BJ (cell line): Measurements from ENCODE around the gene TAF3. TPM values are rescaled to one million over a fixed set of nuclear protein-coding genes. Genes with fewer than 3 reads are reported as not detected.

Source experiments
- CTCF ChIA-PET: fragments of 350-600 bp; formaldehyde crosslinking; extraction: SDS; loops from one replicate; lab custom pipeline; 2021; ENCODE audit warnings: antibody characterized with exemption, inconsistent platforms; lab: Yijun Ruan, JAX
- POLR2A ChIA-PET: fragments of 300-600 bp; sonication (Branson Sonifier 250); formaldehyde crosslinking; extraction: SDS; loops from one replicate; lab custom pipeline; 2021; ENCODE audit warnings: antibody characterized with exemption; lab: Charles Lee
- DNase-seq: peaks from one replicate; pipeline ENCODE4 v3.0.0-alpha.2; 2011; ENCODE audit warnings: low read depth
- H3K27me3 ChIP-seq: 2 replicates; pipeline ENCODE4 v1.6.0; 2011; ENCODE audit warnings: low read length; ENCODE audit not compliant: control insufficient read depth, insufficient read depth
- H3K36me3 ChIP-seq: 2 replicates; pipeline ENCODE4 v1.5.1; 2011; ENCODE audit warnings: low read length; ENCODE audit not compliant: control insufficient read depth, insufficient read depth
- H3K4me3 ChIP-seq: 2 replicates; pipeline ENCODE4 v1.5.1; 2011; ENCODE audit warnings: low read depth, mild to moderate bottlenecking, control low read depth, low read length
- polyA plus RNA-seq: library from polyadenylated mRNA; depleted of rRNA; stranded (reverse); fragments of >200 nt; gene quantifications from 2 replicates; pipeline ENCODE4 v1.2.3, GENCODE V29; 2011
- TF ChIP-seq, protein P1 (sequence below): IDR thresholded peaks from 2 replicates; pipeline ENCODE4 v1.5.1; 2011; ENCODE audit warnings: low read depth, mild to moderate bottlenecking, control low read depth, inconsistent platforms, low read length, moderate library complexity; ENCODE audit not compliant: insufficient read depth

Gene TAF3
- polyA plus RNA-seq, 1 experiment: 1.8 TPM

DNA sequence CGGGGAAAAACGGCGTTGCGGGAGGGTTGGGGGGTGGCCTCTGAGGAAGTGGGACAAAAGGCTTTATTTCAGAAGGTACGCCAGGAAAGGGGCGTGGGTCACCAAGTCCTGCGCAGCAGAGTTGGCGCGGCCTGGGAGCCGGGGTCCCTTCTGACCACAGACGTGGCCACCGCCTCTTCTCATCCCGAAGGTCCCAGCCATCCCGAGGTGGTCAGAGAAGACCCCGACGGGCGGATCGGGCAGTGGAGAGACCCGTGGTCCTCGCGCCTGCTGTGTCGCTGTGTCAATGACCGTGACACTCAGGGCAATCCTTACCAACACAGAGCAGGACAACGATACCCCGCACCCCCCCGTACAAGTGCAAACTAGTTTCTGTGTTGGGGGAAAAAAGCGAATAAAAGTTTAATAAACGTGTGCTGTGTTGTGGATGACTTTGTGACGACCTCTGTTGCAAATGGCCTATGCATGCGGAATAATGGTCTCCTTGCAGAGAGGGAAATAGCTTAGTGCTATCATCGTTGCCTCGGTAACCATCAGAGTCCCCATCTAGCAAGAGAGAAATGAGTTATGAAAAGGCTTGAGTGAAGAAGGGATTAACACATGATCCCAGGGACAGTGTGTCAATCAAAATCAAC lies 216.8 kb downstream of the TAF3 start:
- Histone ChIP-seq H3K36me3 (no peaks in the 10 kb centered on the region), H3K4me3 (no peak overlapping the region), H3K27me3 (peaks cover 72% of the 10 kb centered on the region)
- CTCF ChIA-PET: interaction anchor here (0.8 kb wide), 1 partner anchor 1269 kb away, joined by 3 read pairs; no protein-coding TSS in a partner anchor
- POLR2A ChIA-PET: no interaction called here
- no peak for DNase-seq
- TF ChIP-seq, protein P1, sequence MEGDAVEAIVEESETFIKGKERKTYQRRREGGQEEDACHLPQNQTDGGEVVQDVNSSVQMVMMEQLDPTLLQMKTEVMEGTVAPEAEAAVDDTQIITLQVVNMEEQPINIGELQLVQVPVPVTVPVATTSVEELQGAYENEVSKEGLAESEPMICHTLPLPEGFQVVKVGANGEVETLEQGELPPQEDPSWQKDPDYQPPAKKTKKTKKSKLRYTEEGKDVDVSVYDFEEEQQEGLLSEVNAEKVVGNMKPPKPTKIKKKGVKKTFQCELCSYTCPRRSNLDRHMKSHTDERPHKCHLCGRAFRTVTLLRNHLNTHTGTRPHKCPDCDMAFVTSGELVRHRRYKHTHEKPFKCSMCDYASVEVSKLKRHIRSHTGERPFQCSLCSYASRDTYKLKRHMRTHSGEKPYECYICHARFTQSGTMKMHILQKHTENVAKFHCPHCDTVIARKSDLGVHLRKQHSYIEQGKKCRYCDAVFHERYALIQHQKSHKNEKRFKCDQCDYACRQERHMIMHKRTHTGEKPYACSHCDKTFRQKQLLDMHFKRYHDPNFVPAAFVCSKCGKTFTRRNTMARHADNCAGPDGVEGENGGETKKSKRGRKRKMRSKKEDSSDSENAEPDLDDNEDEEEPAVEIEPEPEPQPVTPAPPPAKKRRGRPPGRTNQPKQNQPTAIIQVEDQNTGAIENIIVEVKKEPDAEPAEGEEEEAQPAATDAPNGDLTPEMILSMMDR: no peak

DNA sequence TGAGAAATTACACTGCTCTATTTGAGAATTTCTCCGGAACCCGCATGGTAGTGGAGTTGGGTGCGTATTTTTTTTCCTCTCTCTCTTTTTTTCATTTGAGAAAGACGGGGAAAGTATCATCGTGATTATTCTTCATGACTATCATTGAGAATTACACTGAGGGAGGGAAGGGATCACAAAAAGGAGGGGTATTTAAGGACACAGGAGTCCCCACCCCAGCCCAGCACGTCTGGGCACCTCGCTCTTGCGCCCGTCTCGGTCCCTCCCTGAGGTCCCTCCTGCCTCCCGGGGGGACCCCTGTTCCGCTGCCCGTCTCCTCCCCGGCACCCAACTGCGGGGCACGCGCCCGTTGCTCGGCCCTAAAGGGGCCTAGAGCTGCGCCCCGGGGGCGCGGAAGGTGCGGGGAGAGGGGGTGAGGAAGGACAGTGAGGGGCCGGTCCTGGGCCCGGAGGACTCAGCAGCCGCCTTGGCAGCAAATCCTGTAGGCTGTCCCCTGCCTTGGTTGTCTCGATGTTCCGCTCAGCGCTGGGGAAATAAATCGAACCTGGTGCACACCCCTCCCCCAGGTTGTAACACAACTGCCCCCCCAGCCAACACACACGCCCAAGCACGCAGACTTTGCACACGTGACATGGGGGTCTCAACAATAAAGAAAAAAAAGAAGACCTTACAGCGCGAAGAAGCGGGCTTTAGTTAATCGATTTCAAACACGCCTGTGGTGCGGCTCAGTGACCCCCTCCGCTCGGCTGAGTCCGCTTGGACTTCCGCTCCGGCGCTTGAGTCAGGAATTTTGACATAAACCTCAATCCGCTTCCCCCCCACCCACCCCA lies 217.6 kb downstream of the TAF3 start:
- H3K4me3 ChIP-seq: no peak overlapping the region
- TF ChIP-seq, protein P1: no peak
- H3K27me3 ChIP-seq: peaks cover 71% of the 10 kb centered on the region
- DNase-seq: no peak
- ChIA-PET POLR2A (no interaction called here), CTCF (no interaction called here)
- no peaks in the 10 kb centered on the region for H3K36me3 ChIP-seq

DNA sequence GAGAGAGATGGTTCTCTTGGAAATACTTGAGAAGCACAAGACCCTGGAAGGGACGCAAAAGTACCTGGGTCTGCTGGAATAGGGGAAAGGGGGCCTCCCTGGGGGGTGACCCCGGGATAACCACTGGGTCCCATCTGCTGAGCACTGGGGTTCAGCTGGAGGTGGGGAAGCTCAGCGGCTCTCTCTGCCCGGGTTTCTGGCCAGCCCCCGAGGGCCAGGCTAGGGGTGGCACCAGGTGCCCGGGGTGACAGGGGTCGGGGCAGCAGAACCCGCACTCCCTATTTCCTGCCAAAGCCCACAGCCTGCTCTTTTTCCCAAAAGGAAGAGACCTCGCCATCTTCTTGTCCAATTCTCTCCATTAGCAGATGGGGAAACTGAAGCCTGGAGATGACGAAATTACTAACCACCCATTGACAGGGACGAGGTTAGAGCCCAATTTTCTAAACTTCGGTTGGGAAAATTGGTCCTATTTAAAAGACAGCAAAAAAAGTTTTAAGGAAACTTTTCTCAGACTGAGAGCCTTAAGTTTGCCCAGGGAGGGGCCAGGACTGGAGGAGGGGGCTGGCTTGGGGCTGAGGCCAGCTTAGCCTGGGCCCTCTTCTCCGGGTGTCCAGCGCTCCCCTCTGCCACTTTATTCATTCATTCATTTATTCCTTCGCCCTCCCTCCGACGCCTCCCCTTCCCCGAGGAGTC lies 218.3 kb downstream of the TAF3 start:
- Histone ChIP-seq H3K4me3 (no peak overlapping the region), H3K36me3 (no peaks in the 10 kb centered on the region), H3K27me3 (peaks cover 66% of the 10 kb centered on the region)
- no peak for DNase-seq
- TF ChIP-seq, protein P1: no peak
- ChIA-PET CTCF (no interaction called here), POLR2A (no interaction called here)

DNA sequence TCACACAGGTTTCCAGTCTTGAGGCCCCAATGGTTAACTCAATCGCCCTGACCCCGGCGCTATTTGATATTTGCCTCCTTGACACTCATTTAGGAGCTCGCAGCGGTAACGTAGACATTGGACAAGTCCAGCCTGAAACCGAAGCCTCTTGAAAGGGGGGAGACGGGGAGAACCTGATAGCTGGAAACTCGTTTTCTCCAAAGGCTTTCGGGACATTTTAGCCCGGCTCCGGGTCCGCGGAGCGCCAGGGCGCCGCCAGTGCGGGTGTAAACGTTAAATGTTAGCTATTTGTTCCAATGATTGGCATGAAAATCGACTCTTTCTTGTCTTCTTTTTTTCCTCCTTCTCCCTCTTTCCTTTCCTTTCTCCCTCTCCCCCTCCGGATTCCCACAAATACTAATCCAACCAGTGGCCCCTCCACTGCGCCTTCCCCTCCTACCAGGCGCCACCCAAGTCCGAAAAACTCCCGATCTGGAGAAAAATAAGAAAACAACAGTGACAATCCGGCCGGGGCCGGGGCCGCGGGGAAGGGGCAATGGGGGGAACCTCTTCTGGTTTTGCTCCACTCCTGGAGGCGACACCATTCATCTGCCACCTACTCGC lies 219.0 kb downstream of the TAF3 start:
- H3K4me3 ChIP-seq: no peak overlapping the region
- no peak for DNase-seq
- CTCF ChIA-PET: no interaction called here
- POLR2A ChIA-PET: no interaction called here
- H3K27me3 ChIP-seq: peaks cover 72% of the 10 kb centered on the region
- no peaks in the 10 kb centered on the region for H3K36me3 ChIP-seq
- TF ChIP-seq, protein P1: no peak
